ENCODE results near the gene THAP9.

Gene THAP9

DNA sequence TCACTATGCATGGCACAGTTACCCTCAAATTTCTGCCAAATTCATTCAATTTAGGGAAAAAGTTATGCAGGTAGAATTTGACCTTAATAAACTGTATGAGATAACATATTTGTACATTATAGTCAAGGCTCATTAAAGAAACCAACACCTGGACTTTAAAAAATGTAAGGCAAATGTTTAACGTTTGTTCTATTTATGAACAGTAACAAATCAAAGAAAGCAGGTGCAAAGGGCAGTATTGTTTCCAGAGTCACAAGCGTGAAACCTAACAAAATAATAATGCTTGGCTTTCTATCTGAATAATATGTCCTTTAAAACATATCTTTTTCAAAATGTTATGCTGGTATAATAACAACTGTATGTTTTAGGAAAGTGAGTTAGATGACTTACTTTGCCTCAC is 68.9 kb downstream of the THAP9 start:
- no peak for DNase-seq
